K562 (cell line): Measurements from ENCODE around the gene NDRG4. TPM values are rescaled to one million over a fixed set of nuclear protein-coding genes. Genes with fewer than 3 reads are reported as not detected.

ENCODE experiments used
- ATAC-seq: fragments of 200-7000 bp; cut with Tn5 transposase; 3 replicates; pipeline ENCODE4 v1.9.1; 2020; ENCODE audit warnings: moderate library complexity
- BruUV-seq: library from RNA; stranded (reverse); fragments of 400-500 nt; replicated peaks from 2 replicates; lab custom pipeline; 2021; lab: Mats Ljungman, UMichigan
- CTCF ChIA-PET: fragments of 300-600 bp; formaldehyde crosslinking; extraction: SDS; loops from one replicate; lab custom pipeline; 2021; ENCODE audit warnings: low intra/inter-chr PET ratio; lab: Yijun Ruan, JAX
- POLR2A ChIA-PET: fragments of 300-600, 350-650 bp; sonication (Branson Sonifier 250); formaldehyde crosslinking; extraction: SDS; loops from one replicate; lab custom pipeline; 2021; ENCODE audit warnings: antibody characterized with exemption, inconsistent platforms; lab: Yijun Ruan, JAX
- DNase-seq, 4 experiments: peaks; one replicate each; pipeline versions ENCODE4 v3.0.0 to v3.0.0-alpha.2; 2011 to 2018; ENCODE audit warnings: low spot score in 3 of 4, mixed read lengths in 3 of 4; ENCODE audit errors: extremely low read depth in 1 of 4
- FAIRE-seq: peaks from 2 replicates; lab custom pipeline; 2011; peaks lifted over from hg19 to GRCh38; lab: Jason Lieb, UNC
- H2AFZ ChIP-seq: 2 replicates; pipeline ENCODE4 v1.6.0; 2011; ENCODE audit warnings: low read depth, low read length, control low read depth, inconsistent platforms
- H3K27ac ChIP-seq: fragments of 200-600 bp; 3 replicates; pipeline ENCODE4 v1.8.0; 2011; ENCODE audit warnings: low read depth, mild to moderate bottlenecking, control low read depth, inconsistent platforms, low read length, moderate library complexity, mixed read lengths; ENCODE audit errors: extremely low read depth
- H3K27me3 ChIP-seq, 2 experiments: fragments of 300-600 bp in 1 of 2; 2 replicates in 1 of 2; 3 replicates in 1 of 2; pipeline versions ENCODE4 v1.6.0 to v1.8.0; 2011; ENCODE audit warnings: inconsistent platforms in 2 of 2, low read length in 2 of 2, mild to moderate bottlenecking in 1 of 2, mixed read lengths in 1 of 2, moderate library complexity in 1 of 2; ENCODE audit not compliant: control insufficient read depth in 2 of 2, insufficient read depth in 2 of 2
- H3K36me3 ChIP-seq: fragments of 300-600 bp; 3 replicates; pipeline ENCODE4 v1.8.0; 2011; ENCODE audit warnings: mild to moderate bottlenecking, low read length, inconsistent platforms; ENCODE audit not compliant: control insufficient read depth, insufficient read depth
- H3K4me1 ChIP-seq, 2 experiments: fragments of 200-600 bp in 1 of 2; replicated peaks in 1 of 2; 2 replicates in 1 of 2; 3 replicates in 1 of 2; pipeline versions ENCODE4 v1.5.1 to v1.8.0; 2011; ENCODE audit warnings: inconsistent platforms in 2 of 2, low read length in 2 of 2, mild to moderate bottlenecking in 1 of 2, mixed read lengths in 1 of 2, moderate library complexity in 1 of 2; ENCODE audit not compliant: control insufficient read depth in 2 of 2, insufficient read depth in 2 of 2
- H3K4me2 ChIP-seq: 2 replicates; pipeline ENCODE4 v1.6.1; 2011; ENCODE audit warnings: low read length, control low read depth, inconsistent platforms, mixed read lengths; ENCODE audit not compliant: insufficient read depth
- H3K4me3 ChIP-seq: fragments of 200-600 bp; sonication (generic), shearing (Covaris generic); 2 replicates; pipeline ENCODE4 v1.5.1; 2016; ENCODE audit warnings: control low read depth, inconsistent platforms
- H3K79me2 ChIP-seq: fragments of 200-600 bp; 3 replicates; pipeline ENCODE4 v1.8.0; 2011; ENCODE audit warnings: low read length, inconsistent platforms; ENCODE audit not compliant: control insufficient read depth, insufficient read depth
- H3K9ac ChIP-seq, 2 experiments: 2 replicates each; pipeline versions ENCODE4 v1.6.0 to v1.6.1; 2011; ENCODE audit warnings: low read depth in 2 of 2, low read length in 2 of 2, control low read depth in 1 of 2, inconsistent platforms in 1 of 2, mild to moderate bottlenecking in 1 of 2, mixed read lengths in 1 of 2; ENCODE audit not compliant: insufficient read depth in 1 of 2
- H3K9me1 ChIP-seq: one replicate; pipeline ENCODE4 v1.6.0; 2011; ENCODE audit warnings: inconsistent platforms, mild to moderate bottlenecking, low read length, moderate library complexity; ENCODE audit not compliant: control insufficient read depth, insufficient read depth
- H3K9me3 ChIP-seq: replicated peaks from 2 replicates; pipeline ENCODE4 v1.5.1; 2011; ENCODE audit warnings: low read depth, low read length, inconsistent platforms; ENCODE audit not compliant: control insufficient read depth, insufficient read depth
- H4K20me1 ChIP-seq: replicated peaks from 2 replicates; pipeline ENCODE4 v1.6.1; 2011; ENCODE audit warnings: low read length, inconsistent platforms, mixed read lengths; ENCODE audit not compliant: control insufficient read depth, insufficient read depth
- CAMTA2 ChIP-seq: fragments of 250-450 bp; sonication (Bioruptor Pico); conservative IDR thresholded peaks from 2 replicates; pipeline ENCODE4 v1.5.1; 2022
- CTBP1 ChIP-seq: fragments of 450-650 bp; IDR thresholded peaks from 2 replicates; pipeline ENCODE4 v1.6.1; 2016; ENCODE audit warnings: borderline replicate concordance
- CXXC5 ChIP-seq: fragments of 250-450 bp; sonication (Bioruptor Pico); IDR thresholded peaks from 2 replicates; pipeline ENCODE4 v1.8.0; 2022; ENCODE audit warnings: inconsistent platforms, mild to moderate bottlenecking, moderate library complexity
- EGR1 ChIP-seq: fragments of 450-650 bp; conservative IDR thresholded peaks from 2 replicates; pipeline ENCODE4 v1.6.1; 2017; ENCODE audit warnings: mild to moderate bottlenecking
- FOXJ3 ChIP-seq: sonication (generic); formaldehyde crosslinking; IDR thresholded peaks from 2 replicates; pipeline ENCODE4 v1.4.0; 2020; ENCODE audit warnings: mild to moderate bottlenecking, missing genetic modification reagents
- MYNN ChIP-seq, 2 experiments: sonication (generic); formaldehyde crosslinking in 1 of 2; IDR thresholded peaks; 2 replicates each; pipeline versions ENCODE4 v1.5.0 to v1.6.1; 2016 to 2020; ENCODE audit warnings: antibody characterized with exemption in 1 of 2, missing genetic modification reagents in 1 of 2
- POLR2H ChIP-seq: IDR thresholded peaks from 2 replicates; pipeline ENCODE4 v1.6.1; 2016; ENCODE audit warnings: missing genetic modification characterization, low read depth, mild to moderate bottlenecking, control low read depth, missing compliant biosample characterization, moderate library complexity
- RFX1 ChIP-seq: fragments of 450-650 bp; IDR thresholded peaks from 2 replicates; pipeline ENCODE4 v1.6.1; 2016; ENCODE audit warnings: mild to moderate bottlenecking, moderate library complexity
- SMAD1 ChIP-seq: fragments of 150-350 bp; IDR thresholded peaks from 2 replicates; pipeline ENCODE4 v1.6.1; 2014; ENCODE audit warnings: low read length, low read depth; ENCODE audit not compliant: partially characterized antibody
- TFAM ChIP-seq: fragments of 250-450 bp; sonication (Bioruptor Pico); conservative IDR thresholded peaks from 2 replicates; pipeline ENCODE4 v1.5.0; 2021; ENCODE audit warnings: mild to moderate bottlenecking, moderate library complexity
- ZNF551 ChIP-seq: fragments of 250-450 bp; sonication (Bioruptor Pico); IDR thresholded peaks from 2 replicates; pipeline ENCODE4 v1.5.0; 2021; ENCODE audit warnings: mild to moderate bottlenecking, moderate library complexity
- ZNF780A ChIP-seq: fragments of 250-450 bp; sonication (Bioruptor Pico); IDR thresholded peaks from 2 replicates; pipeline ENCODE4 v1.5.0; 2021; ENCODE audit warnings: mild to moderate bottlenecking
- WGBS: fragments of 100-300 bp; shearing (Covaris generic); methylation state at CpG from one replicate; pipeline ENCODE4 v1.1.6; 2016; ENCODE audit warnings: low coverage, mixed read lengths; ENCODE audit not compliant: insufficient coverage; ENCODE audit errors: missing lambda C conversion rate; 5-methylcytosine and 5-hydroxymethylcytosine counted together
- in situ Hi-C: fragments of 300-500 bp; cut with MboI; formaldehyde crosslinking; loops from 4 replicates; pipeline ENCODE4 v1.15.0; 2018; ENCODE audit warnings: inconsistent platforms, mixed read lengths
- intact Hi-C: fragments of 100-400 bp; cut with micrococcal nuclease; formaldehyde crosslinking; loops from 2 replicates; pipeline ENCODE4 v1.14.2; 2022
- polyA plus RNA-seq, 8 experiments: library from polyadenylated mRNA; depleted of rRNA in 4 of 8; stranded (reverse) in 5 of 8; unstranded in 3 of 8; fragments of >200 nt; fragmentation: Nextera tagmentation in 2 of 8; fragmentation: Illumina TruSeq in 1 of 8; extraction: Ambion mirVana in 2 of 8; extraction: Trizol in 1 of 8; gene quantifications; 2 replicates each; pipeline versions ENCODE4 v1.2.1 to v1.2.3, GENCODE V29; 2011 to 2014; ENCODE audit warnings: inconsistent platforms in 1 of 8, missing spikeins in 1 of 8
- total RNA-seq, 7 experiments: library from RNA; depleted of rRNA in 6 of 7; stranded (reverse); fragments of >200 nt in 6 of 7; fragmentation: Illumina TruSeq in 2 of 7; extraction: Trizol in 2 of 7; gene quantifications; 2 replicates each; pipeline versions ENCODE4 v1.2.1 to v1.2.3, GENCODE V29; 2011 to 2021; ENCODE audit warnings: low replicate concordance in 1 of 7
- TF ChIP-seq, protein P1 (sequence below): fragments of 450-650 bp; formaldehyde crosslinking; IDR thresholded peaks from 2 replicates; pipeline ENCODE4 v1.4.0; 2020; ENCODE audit warnings: mild to moderate bottlenecking, mixed read lengths

The NDRG4 gene
- total and polyA plus RNA-seq, 9 of the 15 experiments (the other 6 are each of a cell fraction or from before 2014, with no cell fraction given): 0.06 to 0.95 (median 0.28) TPM

DNA sequence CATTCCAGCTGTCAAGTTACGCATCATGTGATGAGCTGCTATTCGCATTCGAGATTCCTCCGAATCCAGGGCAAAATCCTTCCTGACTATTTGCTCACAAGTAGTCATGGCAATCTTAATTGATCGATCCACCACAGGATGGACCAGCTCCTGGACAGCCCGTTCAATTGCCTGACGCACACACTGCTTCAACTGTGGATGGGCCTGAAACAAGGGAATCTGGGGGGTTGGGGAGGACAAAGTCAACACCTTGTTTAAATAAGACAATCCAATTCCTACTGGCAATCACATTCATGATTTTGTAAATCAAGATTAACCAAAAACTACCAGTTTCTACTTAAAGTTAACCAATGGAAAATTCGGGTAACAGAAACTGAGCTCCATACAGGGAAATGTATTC is 43.7 kb downstream of the NDRG4 start:
- Histone ChIP-seq H3K4me2 (no peak overlapping the region), H3K4me3 (no peak overlapping the region), H3K27me3 (no peaks in the 10 kb centered on the region), H3K4me1 (no peaks in the 10 kb centered on the region), H3K27ac (no peak overlapping the region), H3K79me2 (0 out of 3 replicates have a peak, but pooled peaks cover 2% of the 10 kb centered on the region), H3K9me1 (no peaks in the 10 kb centered on the region), H4K20me1 (0 out of 2 replicates have a peak, but pooled peaks cover 3% of the 10 kb centered on the region), H3K9me3 (no peaks in the 10 kb centered on the region), H3K36me3 (peaks cover 99% of the 10 kb centered on the region), H2AFZ (no peak overlapping the region), H3K9ac (no peak overlapping the region)
- BruUV-seq: no TSS peak
- FAIRE-seq (no peak), DNase-seq (no peak), ATAC-seq (no peak)
- ChIA-PET POLR2A (interaction anchor here (1.8 to 4.2 kb wide), 3 partner anchors 24 to 30 kb away, joined by 4 to 13 read pairs (median 7); no protein-coding TSS in a partner anchor), CTCF (no interaction called here)
- intact Hi-C loops: loop anchor here (5.0 kb wide), 1 partner anchor 34 kb away; no protein-coding TSS in a partner anchor
- in situ Hi-C loops: no loop called here
- no peak for TF ChIP-seq TFAM
- TF ChIP-seq CXXC5 (CRISPR knock-in tag): no peak
- no peak for TF ChIP-seq MYNN (IDR thresholded peaks at IDR 0.05)
- no peak for TF ChIP-seq MYNN (CRISPR knock-in tag; IDR thresholded peaks at IDR 0.05)
- TF ChIP-seq SMAD1: no peak
- TF ChIP-seq POLR2H: no peak
- TF ChIP-seq CAMTA2 (CRISPR knock-in tag): no peak
- no peak for TF ChIP-seq CTBP1
- TF ChIP-seq, protein P1, sequence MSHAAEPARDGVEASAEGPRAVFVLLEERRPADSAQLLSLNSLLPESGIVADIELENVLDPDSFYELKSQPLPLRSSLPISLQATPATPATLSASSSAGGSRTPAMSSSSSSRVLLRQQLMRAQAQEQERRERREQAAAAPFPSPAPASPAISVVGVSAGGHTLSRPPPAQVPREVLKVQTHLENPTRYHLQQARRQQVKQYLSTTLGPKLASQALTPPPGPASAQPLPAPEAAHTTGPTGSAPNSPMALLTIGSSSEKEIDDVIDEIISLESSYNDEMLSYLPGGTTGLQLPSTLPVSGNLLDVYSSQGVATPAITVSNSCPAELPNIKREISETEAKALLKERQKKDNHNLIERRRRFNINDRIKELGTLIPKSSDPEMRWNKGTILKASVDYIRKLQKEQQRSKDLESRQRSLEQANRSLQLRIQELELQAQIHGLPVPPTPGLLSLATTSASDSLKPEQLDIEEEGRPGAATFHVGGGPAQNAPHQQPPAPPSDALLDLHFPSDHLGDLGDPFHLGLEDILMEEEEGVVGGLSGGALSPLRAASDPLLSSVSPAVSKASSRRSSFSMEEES (CRISPR knock-in tag): no peak
- no peak for TF ChIP-seq ZNF551 (CRISPR knock-in tag)
- no peak for TF ChIP-seq EGR1
- no peak for TF ChIP-seq ZNF780A (CRISPR knock-in tag)
- TF ChIP-seq FOXJ3 (CRISPR knock-in tag): no peak
- TF ChIP-seq RFX1: no peak
- 95% methylated on average over 8 of the region's 8 CpGs for WGBS
